Measurements from ENCODE around the gene TMEM255A.

- no peak for TF ChIP-seq CTCF (IDR thresholded peaks at IDR 0.05)
- TF ChIP-seq EZH2 (IDR thresholded peaks at IDR 0.05) = no peak
- no peak for TF ChIP-seq EZH2phosphoT487 (IDR thresholded peaks at IDR 0.05)
These were observed 87.9 kb downstream of the TMEM255A start for GRCh38 chrX:120223374-120223773.

Measured in neural progenitor cell (in vitro differentiated cells).